ENCODE data around the gene TKTL1.
"Not testable (repeated sequence)": the region's sequence is repeated elsewhere in the genome, so short reads cannot be mapped to it uniquely, and the experiment has no call there.

The TKTL1 gene

DNA sequence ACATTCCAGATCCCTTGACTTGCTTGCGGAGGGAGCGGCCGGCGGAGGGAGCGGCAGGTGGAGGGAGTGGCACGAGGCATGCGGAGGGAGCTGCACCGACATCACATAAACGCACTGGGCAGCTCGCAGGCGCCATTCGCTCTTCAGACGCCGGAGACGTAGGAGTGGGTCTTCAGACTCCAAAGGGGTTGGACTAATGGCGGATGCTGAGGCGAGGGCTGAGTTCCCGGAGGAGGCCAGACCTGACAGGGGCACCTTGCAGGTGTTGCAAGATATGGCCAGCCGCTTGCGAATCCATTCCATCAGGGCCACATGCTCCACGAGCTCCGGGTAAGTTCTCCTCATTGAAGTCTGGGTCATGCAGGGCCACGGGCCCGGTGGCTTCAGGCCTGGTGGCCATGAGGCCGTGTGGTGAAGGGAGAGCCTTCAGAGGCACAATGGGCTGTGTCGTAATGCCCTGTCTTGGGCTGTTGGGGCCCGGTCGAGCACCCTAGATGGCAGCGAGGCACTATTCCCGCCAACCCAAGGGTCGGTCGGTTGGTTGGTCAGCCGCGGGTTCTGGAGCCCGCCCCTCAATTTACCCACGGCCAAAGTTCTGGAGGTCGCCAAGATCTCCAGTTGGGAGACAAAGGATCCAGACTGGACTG lies at the start of gene TKTL1:
Gene TKTL1, plus strand, starts transcription at position 132 of the 647 bp plus-strand sequence. Its CDS starts 65 bp downstream, at position 197.
- Histone ChIP-seq H3K9ac (ENCODE audit: low read length) (no peak within 1 kb of the TSS), H3K36me3 (ENCODE audit: control insufficient read depth, insufficient read depth, low read length, severe bottlenecking) (no peaks in the 10 kb centered on the region), H3K4me1 (ENCODE audit: control insufficient read depth, insufficient read depth, low read length) (no peaks in the 10 kb centered on the region), H3K27me3 (replicated peaks; ENCODE audit: control insufficient read depth, insufficient read depth, low read length) (peaks cover 9% of the 10 kb centered on the region), H3K9me3 (ENCODE audit: control insufficient read depth, low read length) (no peaks in the 10 kb centered on the region), H3K4me3 (ENCODE audit: low read length) (no peak within 1 kb of the TSS)
- no peak for DNase-seq (ENCODE audit: low read depth)

GRCh38 chrX:154247377-154248045 lies 48.1 kb upstream of the TKTL1 start:
- H3K36me3 ChIP-seq (ENCODE audit: control insufficient read depth, insufficient read depth, low read length, severe bottlenecking); H3K27me3 ChIP-seq (replicated peaks; ENCODE audit: control insufficient read depth, insufficient read depth, low read length); H3K9me3 ChIP-seq (ENCODE audit: control insufficient read depth, low read length); DNase-seq (ENCODE audit: low read depth); H3K4me3 ChIP-seq (ENCODE audit: low read length); H3K9ac ChIP-seq (ENCODE audit: low read length); H3K4me1 ChIP-seq (ENCODE audit: control insufficient read depth, insufficient read depth, low read length): not testable (repeated sequence)

- H3K4me3 ChIP-seq (ENCODE audit: low read length); DNase-seq (ENCODE audit: low read depth); H3K9ac ChIP-seq (ENCODE audit: low read length); H3K4me1 ChIP-seq (ENCODE audit: control insufficient read depth, insufficient read depth, low read length); H3K27me3 ChIP-seq (replicated peaks; ENCODE audit: control insufficient read depth, insufficient read depth, low read length); H3K9me3 ChIP-seq (ENCODE audit: control insufficient read depth, low read length); H3K36me3 ChIP-seq (ENCODE audit: control insufficient read depth, insufficient read depth, low read length, severe bottlenecking): not testable (repeated sequence)
These were observed 47.5 kb upstream of the TKTL1 start for GRCh38 chrX:154248076-154248475.

GRCh38 chrX:154257282-154257681 lies 38.3 kb upstream of the TKTL1 start, which contains the start of gene OPN1MW3:
Gene OPN1MW3 (plus strand): TSS chrX:154257582. CDS start chrX:154257620, 38 bp downstream.
- H3K4me3 ChIP-seq (ENCODE audit: low read length); H3K27me3 ChIP-seq (replicated peaks; ENCODE audit: control insufficient read depth, insufficient read depth, low read length); DNase-seq (ENCODE audit: low read depth); H3K9ac ChIP-seq (ENCODE audit: low read length); H3K36me3 ChIP-seq (ENCODE audit: control insufficient read depth, insufficient read depth, low read length, severe bottlenecking); H3K9me3 ChIP-seq (ENCODE audit: control insufficient read depth, low read length); H3K4me1 ChIP-seq (ENCODE audit: control insufficient read depth, insufficient read depth, low read length): not testable (repeated sequence)

DNA sequence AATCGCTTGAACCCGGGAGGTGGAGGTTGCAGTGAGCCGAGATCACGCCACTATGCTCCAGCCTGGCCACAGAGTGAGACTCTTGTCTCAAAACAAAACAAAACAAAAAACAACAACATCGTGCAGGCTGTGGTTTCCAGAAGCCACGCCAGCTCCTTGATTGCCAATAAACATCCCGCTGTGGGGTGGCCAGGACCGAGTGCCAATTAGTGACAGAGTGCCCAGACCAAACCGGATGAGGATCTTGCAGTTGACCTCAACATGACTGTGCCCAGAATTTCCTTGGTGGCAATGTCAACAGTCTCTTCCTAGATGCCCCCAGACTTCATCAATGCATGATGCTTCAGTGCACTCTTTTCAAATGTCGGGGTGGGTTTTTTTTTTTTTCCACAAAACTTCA lies 36.9 kb upstream of the TKTL1 start:
- not testable (repeated sequence) for H3K9me3 ChIP-seq (ENCODE audit: control insufficient read depth, low read length); DNase-seq (ENCODE audit: low read depth); H3K27me3 ChIP-seq (replicated peaks; ENCODE audit: control insufficient read depth, insufficient read depth, low read length); H3K4me3 ChIP-seq (ENCODE audit: low read length); H3K9ac ChIP-seq (ENCODE audit: low read length); H3K36me3 ChIP-seq (ENCODE audit: control insufficient read depth, insufficient read depth, low read length, severe bottlenecking); H3K4me1 ChIP-seq (ENCODE audit: control insufficient read depth, insufficient read depth, low read length)

- not testable (repeated sequence) for H3K9ac ChIP-seq (ENCODE audit: low read length); DNase-seq (ENCODE audit: low read depth); H3K4me3 ChIP-seq (ENCODE audit: low read length); H3K36me3 ChIP-seq (ENCODE audit: control insufficient read depth, insufficient read depth, low read length, severe bottlenecking); H3K9me3 ChIP-seq (ENCODE audit: control insufficient read depth, low read length); H3K27me3 ChIP-seq (replicated peaks; ENCODE audit: control insufficient read depth, insufficient read depth, low read length); H3K4me1 ChIP-seq (ENCODE audit: control insufficient read depth, insufficient read depth, low read length)
These were observed 32.5 kb upstream of the TKTL1 start for GRCh38 chrX:154263072-154263471.

- not testable (repeated sequence) for H3K4me1 ChIP-seq (ENCODE audit: control insufficient read depth, insufficient read depth, low read length); DNase-seq (ENCODE audit: low read depth)
These were observed 26.4 kb upstream of the TKTL1 start for GRCh38 chrX:154269245-154269644.

GRCh38 chrX:154284489-154285338 lies 10.9 kb upstream of the TKTL1 start:
- not testable (repeated sequence) for H3K36me3 ChIP-seq (ENCODE audit: control insufficient read depth, insufficient read depth, low read length, severe bottlenecking); H3K9me3 ChIP-seq (ENCODE audit: control insufficient read depth, low read length); H3K4me1 ChIP-seq (ENCODE audit: control insufficient read depth, insufficient read depth, low read length); DNase-seq (ENCODE audit: low read depth); H3K9ac ChIP-seq (ENCODE audit: low read length); H3K27me3 ChIP-seq (replicated peaks; ENCODE audit: control insufficient read depth, insufficient read depth, low read length); H3K4me3 ChIP-seq (ENCODE audit: low read length)

More at GRCh38 chrX:154269245-154269644, 26.4 kb upstream of the TKTL1 start:
- H3K9ac ChIP-seq (ENCODE audit: low read length); H3K36me3 ChIP-seq (ENCODE audit: control insufficient read depth, insufficient read depth, low read length, severe bottlenecking); H3K27me3 ChIP-seq (replicated peaks; ENCODE audit: control insufficient read depth, insufficient read depth, low read length); H3K9me3 ChIP-seq (ENCODE audit: control insufficient read depth, low read length); H3K4me3 ChIP-seq (ENCODE audit: low read length): not testable (repeated sequence)

- H3K27me3 ChIP-seq (replicated peaks; ENCODE audit: control insufficient read depth, insufficient read depth, low read length); H3K4me1 ChIP-seq (ENCODE audit: control insufficient read depth, insufficient read depth, low read length); H3K9me3 ChIP-seq (ENCODE audit: control insufficient read depth, low read length); H3K4me3 ChIP-seq (ENCODE audit: low read length); DNase-seq (ENCODE audit: low read depth); H3K36me3 ChIP-seq (ENCODE audit: control insufficient read depth, insufficient read depth, low read length, severe bottlenecking); H3K9ac ChIP-seq (ENCODE audit: low read length): not testable (repeated sequence)
These were observed 9.2 kb upstream of the TKTL1 start for GRCh38 chrX:154286406-154286805.

DNA sequence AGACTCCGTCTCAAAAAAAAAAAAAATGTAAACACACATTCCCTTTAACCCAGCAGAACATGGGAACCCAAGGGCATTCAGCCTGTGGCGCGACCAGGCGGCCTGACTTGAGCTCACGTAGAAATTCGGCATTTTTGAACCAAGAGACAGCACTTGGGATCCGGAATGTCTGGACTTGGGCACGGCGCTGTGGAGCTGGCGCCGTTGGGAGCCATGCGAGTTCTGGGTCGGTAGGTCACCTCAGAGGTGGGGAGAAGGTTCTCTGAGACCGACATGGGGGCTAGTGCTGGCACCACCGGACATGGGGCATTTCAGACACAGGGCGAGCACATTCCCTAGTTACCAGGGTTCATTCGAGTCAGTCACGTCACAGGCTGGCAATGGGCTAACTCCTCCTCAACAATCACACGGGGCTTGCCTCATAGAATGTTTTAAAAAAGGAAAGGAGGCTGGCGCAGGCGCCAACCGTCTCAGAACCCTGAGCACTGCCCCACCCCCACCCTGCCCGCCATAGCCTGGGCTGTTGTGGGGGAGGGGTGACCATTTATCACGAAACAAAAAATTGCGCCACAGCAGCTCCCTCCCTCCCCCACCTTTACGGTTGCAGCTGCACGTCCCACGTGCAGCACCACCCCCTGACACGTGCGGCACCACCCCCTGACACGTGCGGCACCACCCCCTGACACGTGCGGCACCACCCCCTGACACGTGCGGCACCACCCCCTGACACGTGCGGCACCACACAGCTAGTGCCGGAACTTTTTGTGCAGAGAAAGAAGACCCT lies 612 bp upstream of the TKTL1 start, which contains the start of gene TEX28:
Gene TEX28, minus strand, starts transcription at position 334 of the 784 bp plus-strand sequence. CDS start 3,007 bp downstream, outside the sequence.
- Histone ChIP-seq H3K9me3 (ENCODE audit: control insufficient read depth, low read length) (no peaks in the 10 kb centered on the region), H3K36me3 (ENCODE audit: control insufficient read depth, insufficient read depth, low read length, severe bottlenecking) (no peaks in the 10 kb centered on the region), H3K4me3 (ENCODE audit: low read length) (no peak within 1 kb of the TSS), H3K4me1 (ENCODE audit: control insufficient read depth, insufficient read depth, low read length) (no peaks in the 10 kb centered on the region), H3K9ac (ENCODE audit: low read length) (no peak within 1 kb of the TSS), H3K27me3 (replicated peaks; ENCODE audit: control insufficient read depth, insufficient read depth, low read length) (peaks cover 9% of the 10 kb centered on the region)
- DNase-seq (ENCODE audit: low read depth), result no peak
